GM12874 (cell line): ENCODE data around the gene TSC22D1.

Experiments used
- TF ChIP-seq, protein P1 (sequence below): IDR thresholded peaks from 2 replicates; pipeline ENCODE4 v1.5.1; 2011; ENCODE audit warnings: low read depth, mild to moderate bottlenecking, control low read depth, low read length, moderate library complexity; ENCODE audit not compliant: insufficient read depth

Gene TSC22D1

DNA sequence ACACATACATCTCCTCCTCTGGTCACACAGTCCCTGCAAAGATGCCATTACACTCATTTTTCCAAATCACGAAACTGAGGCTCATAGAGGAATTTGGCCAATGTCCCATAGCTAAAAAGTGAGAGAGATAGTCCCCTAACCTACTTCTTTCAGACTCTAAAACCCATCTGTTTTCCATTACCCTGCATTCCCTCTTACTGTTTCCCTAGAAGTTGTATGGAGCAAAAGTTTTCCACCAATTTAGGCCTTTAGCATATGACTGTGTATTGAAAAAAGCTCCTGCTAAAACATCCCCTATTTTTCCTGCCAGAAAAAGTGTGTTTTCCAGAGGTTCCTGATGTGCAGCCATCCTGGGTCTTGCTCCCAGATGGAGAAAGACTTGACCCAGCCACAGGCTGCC, 186.3 kb downstream of the TSC22D1 start:
- TF ChIP-seq, protein P1, sequence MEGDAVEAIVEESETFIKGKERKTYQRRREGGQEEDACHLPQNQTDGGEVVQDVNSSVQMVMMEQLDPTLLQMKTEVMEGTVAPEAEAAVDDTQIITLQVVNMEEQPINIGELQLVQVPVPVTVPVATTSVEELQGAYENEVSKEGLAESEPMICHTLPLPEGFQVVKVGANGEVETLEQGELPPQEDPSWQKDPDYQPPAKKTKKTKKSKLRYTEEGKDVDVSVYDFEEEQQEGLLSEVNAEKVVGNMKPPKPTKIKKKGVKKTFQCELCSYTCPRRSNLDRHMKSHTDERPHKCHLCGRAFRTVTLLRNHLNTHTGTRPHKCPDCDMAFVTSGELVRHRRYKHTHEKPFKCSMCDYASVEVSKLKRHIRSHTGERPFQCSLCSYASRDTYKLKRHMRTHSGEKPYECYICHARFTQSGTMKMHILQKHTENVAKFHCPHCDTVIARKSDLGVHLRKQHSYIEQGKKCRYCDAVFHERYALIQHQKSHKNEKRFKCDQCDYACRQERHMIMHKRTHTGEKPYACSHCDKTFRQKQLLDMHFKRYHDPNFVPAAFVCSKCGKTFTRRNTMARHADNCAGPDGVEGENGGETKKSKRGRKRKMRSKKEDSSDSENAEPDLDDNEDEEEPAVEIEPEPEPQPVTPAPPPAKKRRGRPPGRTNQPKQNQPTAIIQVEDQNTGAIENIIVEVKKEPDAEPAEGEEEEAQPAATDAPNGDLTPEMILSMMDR, result no peak

DNA sequence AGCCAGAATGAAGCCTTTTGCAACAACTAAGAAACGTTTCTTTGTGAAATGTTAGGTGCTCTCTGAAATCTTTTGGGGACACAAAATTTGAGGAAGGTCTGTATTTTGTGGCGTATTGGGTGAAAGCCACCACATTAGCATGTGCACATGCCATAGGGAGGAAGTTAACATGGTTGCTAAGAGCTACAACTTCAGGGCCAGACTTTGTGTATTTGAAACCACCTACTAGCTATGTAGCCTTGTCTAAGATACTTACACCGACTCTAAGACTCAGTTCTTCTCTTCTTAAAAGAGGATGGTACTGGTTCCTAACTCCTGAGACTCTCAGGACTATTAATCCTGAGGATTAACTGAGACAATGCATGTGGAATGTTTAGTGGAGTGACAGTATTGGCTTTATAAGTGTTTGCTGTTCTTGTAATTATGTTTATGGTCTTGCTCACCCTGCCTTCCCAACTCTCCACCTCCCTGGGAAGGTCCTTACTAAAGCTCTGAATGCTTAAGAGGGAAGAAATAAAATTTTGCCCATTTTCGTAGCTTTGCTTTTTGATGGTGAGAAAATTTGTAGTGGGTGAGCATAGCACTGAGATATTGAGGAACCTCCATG, 187.0 kb downstream of the TSC22D1 start:
- TF ChIP-seq, protein P1, result no peak

DNA sequence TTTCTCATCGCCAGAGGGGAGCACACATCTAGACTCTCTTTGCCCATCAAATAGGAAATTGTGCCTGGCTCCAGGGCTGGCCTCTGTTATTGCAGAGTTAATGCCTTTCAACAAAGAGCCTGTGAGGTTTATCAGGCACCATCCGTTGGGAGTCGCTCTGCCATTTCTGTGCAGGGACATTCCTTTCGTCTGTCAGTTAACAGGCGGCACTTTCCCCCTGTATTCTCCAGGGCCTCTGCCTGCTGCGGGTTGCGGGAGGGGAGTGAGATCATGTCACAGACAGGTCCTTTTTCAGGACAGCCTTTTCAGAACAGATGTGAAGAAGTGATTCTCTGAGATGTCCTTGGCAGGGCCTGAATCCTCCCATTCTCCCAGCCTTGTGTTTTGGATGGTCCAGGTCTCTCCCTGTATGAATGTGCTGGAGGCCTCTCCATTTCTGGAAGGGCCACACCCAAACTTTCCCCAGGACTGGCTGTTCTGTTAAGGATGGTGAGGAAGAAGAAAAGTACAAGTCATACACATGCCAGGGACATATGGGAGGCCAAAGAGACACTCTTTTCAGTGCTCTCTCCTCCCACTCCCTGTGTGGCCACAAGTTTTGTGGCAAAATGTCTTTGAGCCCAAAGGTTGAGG, 187.6 kb downstream of the TSC22D1 start:
- TF ChIP-seq, protein P1, result no peak

DNA sequence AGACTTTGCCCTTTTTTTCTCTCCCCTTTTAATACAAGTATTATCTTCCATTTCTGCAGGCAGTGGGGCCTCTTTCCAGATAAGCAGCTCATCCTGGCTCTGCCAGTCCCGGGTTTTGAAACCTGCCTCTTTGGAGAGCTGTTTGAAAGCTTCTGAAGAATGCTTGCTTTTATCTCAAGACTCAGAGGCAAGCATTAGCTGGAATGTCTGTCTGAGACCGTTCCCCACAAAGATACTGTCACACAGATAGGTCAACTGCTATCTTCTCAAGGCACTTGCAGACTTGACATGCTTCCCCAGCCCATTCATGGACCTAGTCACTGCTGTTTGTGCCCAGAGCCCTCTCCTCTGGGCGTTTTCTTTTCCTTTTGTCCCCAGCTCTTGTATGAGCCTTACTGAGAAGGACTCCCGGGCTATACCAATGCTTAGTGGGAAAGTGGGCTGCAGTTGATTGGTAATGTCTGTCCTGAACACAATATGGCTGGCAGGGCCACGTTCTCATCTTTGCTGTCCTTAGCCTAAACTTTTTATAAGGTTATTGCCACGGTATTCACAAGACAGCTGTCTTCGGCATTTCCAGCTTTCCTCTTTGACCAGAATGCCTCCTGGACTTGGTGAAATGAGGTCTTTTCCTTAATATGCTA, 189.1 kb downstream of the TSC22D1 start:
- TF ChIP-seq, protein P1, result no peak

DNA sequence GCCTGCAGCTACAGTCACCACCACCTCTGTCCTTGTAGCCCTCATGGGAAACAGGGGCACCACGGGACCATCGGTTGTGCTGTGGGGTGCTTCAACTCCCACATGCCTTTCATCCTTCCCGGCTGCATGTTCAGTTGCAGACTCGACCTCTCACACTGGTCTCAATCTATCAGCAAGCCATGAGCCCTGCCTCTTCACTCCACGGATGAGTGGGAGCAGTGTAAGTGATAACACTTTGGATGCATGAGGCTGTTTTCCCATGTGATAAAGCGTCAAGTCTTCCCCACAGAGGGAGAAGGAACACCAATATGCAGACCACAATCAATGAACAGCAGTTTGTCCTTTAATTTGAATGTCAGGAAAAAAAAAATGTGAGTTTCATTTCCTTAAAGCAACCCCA, 190.3 kb downstream of the TSC22D1 start:
- TF ChIP-seq, protein P1, result no peak

DNA sequence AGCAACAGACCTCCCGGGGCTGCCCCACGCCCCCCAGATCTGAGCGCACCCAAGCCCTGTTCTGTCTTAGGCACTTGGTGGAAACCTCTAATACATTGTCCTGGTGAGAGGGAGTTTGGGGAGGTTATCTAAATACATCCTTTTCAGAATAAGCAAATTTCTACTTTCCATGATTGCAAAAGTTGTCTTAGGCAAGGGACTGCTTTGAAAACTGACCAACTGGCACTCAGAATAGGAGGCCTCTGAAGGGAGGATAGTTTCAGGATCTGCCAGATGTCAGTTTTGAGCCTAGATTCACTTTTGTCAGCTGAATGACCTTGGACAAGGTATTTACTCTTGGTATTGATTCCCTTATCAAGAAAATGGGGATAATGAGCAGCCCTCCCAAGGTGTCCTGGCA, 190.7 kb downstream of the TSC22D1 start:
- TF ChIP-seq, protein P1, result no peak

DNA sequence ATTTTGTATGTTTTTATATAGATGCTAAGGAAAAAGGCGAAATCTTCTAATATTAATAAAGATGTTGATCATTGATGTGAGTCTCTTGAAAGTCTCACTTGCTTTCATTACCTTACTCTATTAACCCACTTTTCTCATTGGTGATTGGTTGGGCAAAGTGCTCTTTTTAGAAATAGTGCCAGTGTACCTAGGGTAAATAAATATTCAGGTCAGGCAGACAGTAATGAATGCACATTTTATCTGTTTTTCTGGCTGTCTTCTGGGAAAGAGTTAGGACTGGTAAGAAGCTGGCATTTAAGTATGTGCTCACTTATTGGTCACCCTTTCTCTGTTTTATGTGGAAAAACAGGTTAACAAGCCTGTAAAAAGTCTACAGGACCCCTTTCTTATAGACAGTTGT, 191.4 kb downstream of the TSC22D1 start:
- TF ChIP-seq, protein P1, result no peak
